HG03280 (cell line): ENCODE data around the gene KCND3.

Experiments used
- ATAC-seq: cut with Tn5 transposase; IDR thresholded peaks from one replicate; pipeline ENCODE4 v1.9.1; 2021; ENCODE audit warnings: mild to moderate bottlenecking, moderate library complexity; ENCODE audit not compliant: unreplicated experiment

Gene KCND3

GRCh38 chr1:111851552-111851951, 137.9 kb downstream of the KCND3 start:
- ATAC-seq, result no peak

- no peak for ATAC-seq
Observed at GRCh38 chr1:111850109-111850508, 139.4 kb downstream of the KCND3 start.

- ATAC-seq, result no peak
Observed at GRCh38 chr1:111848852-111849545, 140.5 kb downstream of the KCND3 start.

GRCh38 chr1:111847466-111847865, 142.0 kb downstream of the KCND3 start:
- ATAC-seq, result no peak

GRCh38 chr1:111846842-111847241, 142.6 kb downstream of the KCND3 start:
- no peak for ATAC-seq

- no peak for ATAC-seq
Observed at GRCh38 chr1:111843177-111843576, 146.3 kb downstream of the KCND3 start.

- no peak for ATAC-seq
Observed at GRCh38 chr1:111842411-111842810, 147.1 kb downstream of the KCND3 start.

- ATAC-seq, result no peak
Observed at GRCh38 chr1:111841746-111842145, 147.7 kb downstream of the KCND3 start.

- ATAC-seq, result no peak
Observed at GRCh38 chr1:111841189-111841588, 148.3 kb downstream of the KCND3 start.

GRCh38 chr1:111837393-111837792, 152.1 kb downstream of the KCND3 start:
- ATAC-seq, result no peak

GRCh38 chr1:111836111-111836510, 153.4 kb downstream of the KCND3 start:
- ATAC-seq, result no peak

- ATAC-seq, result no peak
Observed at GRCh38 chr1:111835514-111835913, 154.0 kb downstream of the KCND3 start.

- ATAC-seq, result no peak
Observed at GRCh38 chr1:111834956-111835355, 154.5 kb downstream of the KCND3 start.

GRCh38 chr1:111833334-111833733, 156.1 kb downstream of the KCND3 start:
- ATAC-seq, result no peak

- ATAC-seq, result no peak
Observed at GRCh38 chr1:111832521-111833155, 156.8 kb downstream of the KCND3 start.

GRCh38 chr1:111831153-111831552, 158.3 kb downstream of the KCND3 start:
- ATAC-seq, result no peak

GRCh38 chr1:111827946-111828345, 161.5 kb downstream of the KCND3 start:
- ATAC-seq, result no peak

- no peak for ATAC-seq
Observed at GRCh38 chr1:111826278-111826677, 163.2 kb downstream of the KCND3 start.

GRCh38 chr1:111825217-111825616, 164.3 kb downstream of the KCND3 start:
- no peak for ATAC-seq

- ATAC-seq, result no peak
Observed at GRCh38 chr1:111822138-111822537, 167.3 kb downstream of the KCND3 start.

GRCh38 chr1:111821121-111821745, 168.2 kb downstream of the KCND3 start:
- no peak for ATAC-seq

- ATAC-seq, result no peak
Observed at GRCh38 chr1:111819566-111820263, 169.8 kb downstream of the KCND3 start.
